SH-SY5Y (cell line): Measurements from ENCODE around the gene CRAT.

Source experiments
- GATA2 ChIP-seq: IDR thresholded peaks from 2 replicates; pipeline ENCODE4 v1.6.1; 2011; ENCODE audit warnings: mild to moderate bottlenecking, low read depth, low read length
- GATA3 ChIP-seq: IDR thresholded peaks from 2 replicates; pipeline ENCODE4 v1.6.1; 2011; ENCODE audit warnings: low read depth, mild to moderate bottlenecking, low read length, moderate library complexity

- no peak; the same call in none of the 2 replicates for TF ChIP-seq GATA2
- no peak for TF ChIP-seq GATA3
These were observed 16.4 kb upstream of the CRAT start for GRCh38 chr9:129126749-129127618.
